GM18508 (cell line): ENCODE data around the gene HES5.

Experiments
- ATAC-seq: cut with Tn5 transposase; IDR thresholded peaks from one replicate; pipeline ENCODE4 v1.9.1; 2021; ENCODE audit warnings: moderate number of reproducible peaks; ENCODE audit not compliant: insufficient read depth, unreplicated experiment

The HES5 gene

GRCh38 chr1:2486558-2486957 lies 43.5 kb downstream of the HES5 start:
- ATAC-seq = no peak

- no peak for ATAC-seq
These were observed 44.0 kb downstream of the HES5 start for GRCh38 chr1:2486041-2486440.

GRCh38 chr1:2483970-2484369 lies 46.1 kb downstream of the HES5 start:
- no peak for ATAC-seq

GRCh38 chr1:2483026-2483425 lies 47.0 kb downstream of the HES5 start:
- ATAC-seq = no peak

- ATAC-seq = no peak
These were observed 47.5 kb downstream of the HES5 start for GRCh38 chr1:2482588-2482987.

- no peak for ATAC-seq
These were observed 48.2 kb downstream of the HES5 start for GRCh38 chr1:2481885-2482284.

- ATAC-seq = no peak
These were observed 49.1 kb downstream of the HES5 start for GRCh38 chr1:2480986-2481364.

- no peak for ATAC-seq
These were observed 49.7 kb downstream of the HES5 start for GRCh38 chr1:2480236-2480985.

- no peak for ATAC-seq
These were observed 50.4 kb downstream of the HES5 start for GRCh38 chr1:2479618-2480017.

GRCh38 chr1:2479186-2479585 lies 50.9 kb downstream of the HES5 start:
- no peak for ATAC-seq
